SKM-1 treated with dmso at 0.1 percent for 144 hours (cell line): ENCODE results near the gene SPPL2C.
"Not testable (repeated sequence)": the region's sequence is repeated elsewhere in the genome, so short reads cannot be mapped to it uniquely, and the experiment has no call there.

Experiments
- DNase-seq: peaks from one replicate; lab custom pipeline; 2025; ENCODE audit not compliant: unreplicated experiment; lab: John Stamatoyannopoulos, UW

The SPPL2C gene

DNA sequence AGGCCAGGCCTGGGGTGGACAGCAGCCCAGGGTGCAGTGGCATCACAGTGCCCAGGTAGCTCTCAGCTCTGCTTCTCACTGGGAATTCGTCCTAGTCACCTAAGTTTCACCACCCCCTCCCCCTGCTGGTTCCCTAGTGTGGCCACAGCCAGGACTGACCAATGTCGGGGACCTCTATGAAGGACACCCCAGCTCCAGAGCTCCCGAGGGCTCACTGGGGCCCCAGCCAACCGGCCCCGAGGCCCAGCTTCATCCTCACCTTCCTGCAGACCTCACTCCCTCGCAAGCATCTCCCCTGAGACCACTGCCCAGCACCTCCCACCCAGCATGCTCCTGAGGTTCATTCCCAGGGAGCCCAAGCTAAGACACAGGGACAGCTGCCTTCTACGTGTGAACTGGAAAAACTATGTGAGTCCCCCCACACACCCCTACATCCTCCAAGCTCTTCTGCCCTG is 4.9 kb downstream of the SPPL2C start:
- DNase-seq, result no peak

DNA sequence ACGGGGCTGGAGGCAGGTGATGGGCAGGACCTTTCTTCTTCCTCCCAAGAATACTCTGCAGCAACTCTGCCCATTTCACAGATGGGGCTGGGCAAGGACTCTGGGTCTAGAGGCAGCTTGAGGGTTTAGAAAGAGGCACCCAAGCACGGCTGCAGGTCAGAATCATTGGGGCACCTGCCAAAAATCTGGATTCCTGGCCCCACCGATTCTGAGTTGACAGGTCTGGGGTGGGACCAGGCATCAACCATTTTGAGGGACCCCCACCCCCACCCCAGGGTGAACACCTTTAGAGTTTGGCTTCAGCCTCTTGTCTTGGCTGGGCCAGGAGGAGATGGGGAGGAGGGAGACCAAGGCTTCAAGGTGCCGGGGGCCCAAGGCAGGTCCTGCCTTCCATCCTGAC is 5.3 kb downstream of the SPPL2C start:
- DNase-seq, result no peak

DNA sequence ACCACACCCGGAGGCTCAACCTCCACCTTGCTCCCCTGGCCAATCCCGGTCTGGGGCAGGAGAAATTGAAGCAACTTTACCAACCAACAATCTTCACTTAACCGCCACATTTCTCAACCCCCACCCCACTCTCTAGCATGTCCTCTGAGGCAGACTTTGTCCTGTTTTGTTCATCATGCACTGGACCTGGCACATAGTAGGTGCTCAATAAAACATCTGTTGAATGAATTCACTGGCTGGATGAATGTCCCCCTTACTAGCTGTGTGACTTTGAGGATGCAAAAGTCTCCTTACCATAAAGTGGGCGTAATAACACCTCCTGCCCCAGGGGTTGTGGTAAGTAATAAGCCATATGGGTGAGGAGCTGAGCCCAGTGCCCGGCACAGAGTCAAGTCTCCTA is 5.8 kb downstream of the SPPL2C start:
- DNase-seq, result no peak

DNA sequence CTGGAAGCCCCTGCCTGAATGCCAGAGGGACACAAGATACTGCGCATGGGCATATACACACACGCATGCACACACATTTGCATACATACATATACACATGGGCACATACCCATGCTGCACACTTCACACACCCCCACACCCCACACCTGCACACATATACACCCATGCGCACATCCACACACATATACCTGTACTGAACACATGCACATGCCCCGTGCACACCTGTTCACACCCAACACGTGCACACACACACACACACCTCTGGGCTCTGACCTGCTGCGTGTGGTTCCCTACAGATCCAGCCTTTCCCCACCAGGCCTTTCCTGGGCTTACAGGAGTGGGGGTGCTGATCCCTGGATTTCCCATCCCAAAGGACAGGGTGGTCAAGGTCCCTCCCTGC is 6.3 kb downstream of the SPPL2C start:
- DNase-seq, result no peak

DNA sequence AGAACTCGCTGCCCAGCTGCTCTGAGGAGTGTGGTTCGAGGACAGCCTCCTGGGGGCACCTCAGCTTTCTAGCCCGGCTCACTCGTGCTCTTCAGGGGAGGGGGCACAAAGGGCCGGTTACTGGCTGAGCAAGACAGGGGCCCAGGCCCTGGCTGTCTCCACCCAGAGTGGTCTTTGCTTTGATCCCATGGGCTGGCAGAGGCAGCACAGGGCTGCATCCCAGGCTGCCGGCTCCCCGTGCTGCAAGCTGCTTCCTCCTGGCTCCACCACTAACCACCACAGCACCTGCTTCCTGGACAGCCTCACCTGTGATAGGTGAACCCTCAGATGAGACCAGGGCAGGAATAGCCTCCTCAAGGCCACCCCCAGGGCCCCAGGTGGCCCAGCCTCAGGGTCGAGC is 6.8 kb downstream of the SPPL2C start:
- no peak for DNase-seq

DNA sequence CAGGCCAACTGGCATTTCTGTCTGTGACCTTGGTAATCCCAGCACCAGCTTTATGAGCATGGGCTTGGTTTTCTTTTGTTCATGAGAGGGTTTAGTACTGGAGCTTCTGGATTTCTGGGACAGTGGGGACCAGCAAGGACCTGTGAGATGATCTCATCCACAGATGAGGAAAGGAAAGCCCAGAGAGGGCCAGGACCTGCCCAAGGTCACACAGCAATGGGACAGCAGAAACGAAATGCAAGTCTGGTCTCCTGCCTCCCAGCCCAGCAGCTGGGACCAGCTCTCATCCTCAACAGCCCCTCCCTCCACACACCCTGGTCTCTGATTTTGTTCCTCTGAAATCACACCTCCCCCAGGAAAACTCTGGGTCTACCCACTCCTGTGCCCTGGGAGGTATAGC is 7.2 kb downstream of the SPPL2C start:
- DNase-seq, result no peak

DNA sequence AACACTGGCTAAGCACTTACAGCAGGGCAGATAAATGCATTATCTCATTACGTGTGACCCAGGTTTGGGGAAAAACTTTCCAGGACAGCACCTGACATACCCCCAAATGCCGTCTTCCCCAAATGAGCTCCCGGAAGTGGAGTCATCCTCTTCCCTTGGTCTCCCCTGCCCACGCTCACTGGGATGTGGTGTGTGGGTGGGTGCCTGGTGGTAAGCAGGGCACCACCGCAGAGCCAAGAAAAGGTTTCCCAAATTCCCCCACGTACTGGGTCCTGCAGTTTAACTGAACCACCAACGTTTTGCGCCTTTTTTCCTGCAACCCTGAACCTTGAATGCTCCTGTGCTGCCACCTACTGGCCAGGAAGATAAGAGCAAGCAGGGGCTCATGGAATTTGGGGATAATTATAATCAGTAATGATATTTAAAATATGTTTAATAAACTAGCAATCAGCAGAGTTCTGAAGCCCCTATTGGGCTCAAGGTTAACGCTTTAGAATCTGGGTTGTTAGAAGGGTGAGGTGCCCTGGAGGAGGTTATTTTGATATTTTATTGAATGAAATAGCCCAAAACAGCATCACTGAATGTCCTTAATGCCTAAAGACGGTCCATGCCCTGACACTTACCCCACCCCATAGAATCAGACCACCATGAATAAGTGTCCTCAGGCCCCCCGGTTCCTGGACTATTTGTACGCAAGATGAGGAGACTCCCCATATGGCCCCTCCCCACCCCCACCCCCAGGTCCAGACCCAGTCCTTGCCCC is 8.0 kb downstream of the SPPL2C start:
- DNase-seq, result peak; percentile 37

DNA sequence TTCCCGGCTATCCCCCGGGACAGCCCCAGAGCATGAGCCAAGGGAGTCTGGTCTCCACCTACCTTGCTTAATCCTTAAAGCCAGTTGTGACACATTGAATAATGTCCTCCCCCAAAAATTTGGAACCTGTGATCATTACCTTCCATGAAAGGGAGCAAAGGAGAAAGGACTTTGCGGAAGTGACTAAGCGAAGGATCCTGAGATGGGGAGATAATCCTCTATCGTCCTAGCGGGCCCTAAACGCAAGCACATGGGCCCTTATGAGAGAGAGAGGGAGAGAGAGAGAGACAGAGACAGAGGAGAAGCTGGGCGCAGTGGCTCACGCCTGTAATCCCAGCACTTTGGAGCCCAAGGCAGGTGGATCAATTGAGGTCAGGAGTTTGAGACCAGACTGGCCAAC is 9.5 kb downstream of the SPPL2C start:
- no peak for DNase-seq

DNA sequence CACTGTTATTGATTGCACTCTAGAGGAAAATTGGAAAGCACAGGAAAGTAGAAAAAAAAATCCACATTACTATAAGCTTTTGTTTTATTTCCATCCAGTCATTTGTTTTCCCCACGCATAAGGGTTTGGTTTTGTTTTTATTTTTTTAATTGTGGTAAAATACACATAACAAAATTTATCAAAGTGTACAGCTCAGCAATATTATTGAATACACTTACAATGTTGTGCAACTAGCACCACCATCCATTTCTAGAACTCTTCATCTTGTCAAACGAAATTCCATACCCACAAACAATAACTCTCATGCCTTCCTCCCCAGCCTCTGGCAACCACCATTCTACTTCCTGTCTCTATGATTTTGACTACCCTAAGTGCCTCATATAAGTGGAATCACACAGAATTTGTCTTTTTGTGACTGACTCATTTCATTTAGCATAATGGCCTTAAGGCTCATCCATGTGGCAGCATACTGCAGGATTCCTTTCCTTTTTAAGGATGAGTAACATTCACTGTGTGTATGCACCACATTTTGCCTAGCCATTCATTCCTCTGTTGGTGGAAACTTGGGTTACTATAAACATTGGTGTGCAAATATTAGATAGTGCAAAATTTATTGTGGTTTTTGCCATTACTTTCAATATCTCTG is 11.1 kb downstream of the SPPL2C start:
- DNase-seq, result no peak

DNA sequence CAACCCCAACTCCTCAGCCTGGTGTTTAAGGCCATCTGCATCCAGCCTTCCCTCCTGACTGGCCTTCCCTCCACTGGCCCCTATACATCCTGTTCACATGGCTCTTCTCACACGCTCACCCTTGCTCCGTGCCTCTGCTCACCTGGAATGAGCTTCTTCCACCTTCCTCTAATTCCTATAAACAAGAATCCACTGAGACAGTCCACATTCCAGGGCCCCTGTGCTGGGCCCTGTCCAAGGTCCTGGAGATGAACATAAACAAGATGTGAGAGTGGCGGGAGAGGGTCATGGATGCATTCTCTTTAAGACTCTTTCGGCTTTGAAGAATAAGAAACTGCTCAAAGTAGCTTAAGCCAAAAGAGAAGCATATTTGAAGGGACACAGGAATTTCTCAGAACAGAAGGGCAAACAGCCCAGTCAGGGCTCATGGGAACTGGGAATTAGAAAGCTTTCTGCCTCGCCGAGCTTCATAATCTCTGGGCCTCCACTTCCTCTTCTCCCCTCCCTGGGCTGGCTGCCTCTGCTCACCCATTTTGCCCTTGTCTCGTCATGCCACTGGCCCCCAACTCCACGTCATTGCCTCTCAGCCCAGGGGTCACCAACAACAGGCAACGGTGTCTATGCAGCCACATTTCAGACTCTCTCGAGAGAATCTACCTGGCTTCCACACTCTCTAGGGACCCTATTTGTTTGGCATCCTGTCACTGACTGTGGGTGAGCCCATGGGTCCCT is 13.5 kb downstream of the SPPL2C start:
- DNase-seq, result no peak

DNA sequence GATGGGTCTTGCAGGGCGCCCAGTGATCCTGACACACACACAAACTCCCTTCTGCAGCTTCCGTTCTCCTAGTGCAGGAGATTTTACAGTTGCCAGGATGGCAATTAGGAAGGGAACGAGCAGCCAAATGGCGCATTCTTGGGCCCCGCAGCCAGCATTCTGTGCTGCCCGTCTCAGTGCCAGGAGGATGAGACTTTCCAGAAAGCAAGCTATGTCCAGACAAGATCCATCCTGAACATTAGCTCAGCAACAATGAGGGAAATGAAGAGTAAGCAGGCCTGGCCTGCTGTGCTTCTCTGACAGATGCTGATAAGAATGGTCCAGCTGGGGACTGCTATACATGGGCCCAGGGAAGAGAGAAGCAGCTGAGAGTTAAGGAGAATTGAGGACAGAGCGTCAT is 16.5 kb downstream of the SPPL2C start:
- no peak for DNase-seq

DNA sequence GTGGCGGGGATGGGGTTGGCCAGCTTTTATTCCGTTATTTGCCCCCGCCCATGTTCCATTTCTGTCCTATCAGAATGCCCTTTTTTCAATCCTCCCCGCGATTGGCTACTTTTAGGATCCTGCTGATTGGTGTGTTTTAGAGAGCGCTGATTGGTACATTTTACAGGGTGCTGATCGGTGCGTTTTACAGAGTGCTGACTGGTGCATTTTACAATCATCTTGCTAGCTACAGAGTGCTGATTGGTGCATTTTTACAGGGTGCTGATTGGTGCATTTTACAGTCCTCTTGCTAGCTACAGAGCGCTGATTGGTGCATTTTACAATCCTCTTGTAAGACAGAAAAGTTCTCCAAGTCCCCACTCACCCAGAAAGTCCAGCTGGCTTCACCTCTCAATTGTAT is 17.4 kb downstream of the SPPL2C start:
- not testable (repeated sequence) for DNase-seq

DNA sequence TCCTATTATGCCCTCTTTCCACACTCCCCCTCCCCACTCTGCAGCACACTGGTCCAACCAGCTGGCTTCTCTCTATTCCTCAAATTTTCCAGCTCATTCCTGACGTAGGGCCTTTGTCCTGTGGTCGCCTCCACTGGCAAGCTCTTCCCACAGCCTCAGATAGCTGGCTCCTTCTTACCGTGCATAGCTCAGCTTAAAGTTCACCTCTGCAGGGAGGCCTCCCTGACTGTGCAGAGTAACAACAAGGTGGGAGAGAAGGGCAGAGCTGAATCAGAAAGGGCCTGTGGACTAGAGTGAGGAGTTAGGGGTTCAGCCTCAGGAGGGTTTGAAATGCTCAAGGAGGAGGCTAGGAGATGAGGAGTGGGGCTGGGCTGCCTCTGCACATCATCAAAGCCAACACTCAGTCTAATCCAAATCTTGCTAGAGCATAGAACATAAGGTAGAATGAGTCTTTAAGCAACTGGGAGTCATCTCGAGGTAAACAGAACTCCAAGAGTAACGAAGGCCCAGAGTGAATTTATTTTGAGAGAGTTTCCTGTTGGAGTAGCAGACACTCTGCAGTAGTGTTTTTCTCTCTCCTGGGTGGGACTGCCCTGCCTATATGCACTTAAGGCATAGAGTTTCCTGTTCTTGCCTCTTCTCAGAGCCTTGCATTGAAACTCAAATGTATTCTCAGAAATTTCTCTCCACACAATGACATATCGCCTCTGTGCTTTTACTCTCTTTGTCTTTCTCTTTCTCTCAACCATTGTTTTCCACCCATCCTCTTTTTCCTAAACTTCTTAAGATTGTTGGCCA is 19.4 kb downstream of the SPPL2C start:
- DNase-seq, result no peak

DNA sequence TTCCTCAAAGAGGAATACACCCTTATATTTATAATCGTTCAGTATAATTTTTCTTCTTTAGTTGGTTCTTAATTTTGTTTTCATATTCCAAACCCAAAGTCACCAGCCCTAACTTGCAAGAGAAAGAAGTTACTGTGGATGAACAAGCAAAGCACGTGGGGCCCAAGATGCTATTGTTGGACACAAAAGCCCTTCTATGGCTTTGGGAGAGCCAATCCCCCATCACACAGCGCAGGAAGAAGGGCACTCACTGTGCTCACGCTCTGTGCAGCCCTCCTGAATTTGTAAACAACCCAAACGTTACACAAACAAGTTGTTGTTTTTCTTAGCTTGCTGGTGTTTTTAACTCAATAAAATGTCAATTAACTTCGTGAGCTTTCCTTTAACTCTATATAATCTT is 22.5 kb downstream of the SPPL2C start:
- no peak for DNase-seq

DNA sequence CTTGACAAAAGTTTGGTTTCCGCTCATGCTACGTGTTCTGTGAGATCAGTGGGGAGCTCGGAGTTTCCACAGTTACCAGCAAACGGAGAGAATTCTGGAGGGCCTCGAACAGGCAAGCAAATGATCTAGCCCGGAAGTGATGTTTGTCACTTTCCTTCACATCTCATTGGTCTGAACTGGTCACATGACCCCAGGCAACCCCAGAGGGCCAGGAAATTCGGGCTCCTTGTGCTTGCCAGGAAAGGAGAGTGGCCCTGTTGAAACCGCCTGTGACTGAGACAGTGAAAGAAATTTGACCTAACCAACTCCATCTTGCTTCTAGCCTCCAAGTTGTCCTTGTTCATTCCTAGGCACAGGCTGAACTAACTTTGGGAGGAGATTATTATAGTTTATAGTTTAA is 23.0 kb downstream of the SPPL2C start:
- DNase-seq, result no peak

DNA sequence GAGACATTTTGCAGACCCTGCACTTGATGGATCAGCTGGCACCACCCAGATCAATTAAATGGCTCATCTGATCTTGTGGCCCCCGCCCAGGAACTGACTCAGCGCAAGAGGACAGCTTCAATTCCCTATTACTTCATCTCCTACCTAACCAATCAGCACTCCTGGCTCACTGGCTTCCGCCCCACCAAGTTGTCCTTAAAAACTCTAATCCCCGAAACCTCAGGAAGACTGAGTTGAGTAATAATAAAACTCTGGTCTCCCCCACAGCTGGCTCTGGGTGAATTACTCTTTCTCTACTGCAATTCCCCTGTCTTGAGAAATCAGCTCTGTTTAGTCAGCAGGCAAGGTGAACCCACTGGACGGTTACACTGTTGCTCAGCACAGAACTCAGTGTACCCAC is 23.6 kb downstream of the SPPL2C start:
- peak; percentile 13 for DNase-seq

DNA sequence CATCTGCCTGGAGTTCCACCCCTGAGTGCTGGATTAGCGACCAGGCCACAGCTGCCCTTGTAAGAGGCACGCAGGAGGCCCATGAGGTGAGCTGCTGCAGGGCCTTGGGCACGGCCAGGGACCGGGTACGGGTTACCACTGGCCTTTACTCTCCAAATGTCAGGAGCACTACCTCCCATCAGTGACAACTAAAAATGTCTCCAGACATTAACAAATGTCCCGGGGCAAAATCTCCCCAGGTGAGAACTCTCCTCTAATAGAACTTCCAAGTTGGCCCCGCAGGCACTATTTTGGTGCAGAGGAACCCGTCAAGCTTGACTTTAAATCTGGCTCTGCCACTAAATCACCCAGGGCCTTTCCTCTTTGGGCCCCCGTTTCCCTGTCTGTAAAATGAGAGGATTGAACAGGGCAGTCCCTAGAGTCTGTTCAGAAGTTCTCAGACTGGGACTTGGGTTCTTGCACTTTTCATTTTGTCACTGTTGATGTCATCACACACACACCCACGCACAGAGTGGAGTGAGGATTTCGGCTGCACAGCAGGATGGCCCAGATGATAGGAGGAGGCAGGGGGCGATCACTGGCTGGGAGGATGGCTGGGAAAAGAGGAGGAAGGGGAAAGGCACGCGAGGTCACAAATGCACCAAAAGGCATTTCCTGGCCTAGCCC is 25.1 kb downstream of the SPPL2C start:
- no peak for DNase-seq

DNA sequence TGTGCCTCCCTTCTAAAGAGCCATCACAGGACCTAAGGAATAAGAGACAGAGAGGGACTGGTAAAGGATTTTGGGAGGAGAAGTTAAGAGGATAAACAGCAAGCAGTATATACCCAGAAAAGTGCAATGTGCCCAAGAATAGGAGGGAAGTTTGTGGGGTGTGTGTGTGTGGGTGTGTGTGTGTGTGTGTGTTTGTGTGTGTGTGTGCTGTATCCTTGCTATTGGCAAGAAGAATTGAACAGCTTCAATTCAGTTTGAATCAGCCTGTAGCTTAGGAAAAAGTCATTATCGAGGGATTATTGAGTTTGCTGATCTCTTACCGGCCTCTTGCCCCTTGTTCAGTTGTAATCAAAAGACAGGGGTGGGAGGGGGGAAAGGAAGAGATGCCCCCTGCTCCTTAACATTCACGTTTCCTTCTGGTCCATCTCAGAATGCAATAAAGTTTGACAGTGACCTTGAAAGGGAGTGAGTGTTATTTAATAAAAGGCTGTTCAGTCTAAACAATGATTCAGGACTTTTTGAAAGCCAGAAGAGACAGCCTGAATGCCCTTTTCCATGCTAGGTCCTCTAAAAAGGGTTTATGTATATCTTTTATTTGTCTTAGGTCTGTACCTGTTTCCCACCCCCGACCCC is 25.8 kb downstream of the SPPL2C start:
- DNase-seq, result no peak

DNA sequence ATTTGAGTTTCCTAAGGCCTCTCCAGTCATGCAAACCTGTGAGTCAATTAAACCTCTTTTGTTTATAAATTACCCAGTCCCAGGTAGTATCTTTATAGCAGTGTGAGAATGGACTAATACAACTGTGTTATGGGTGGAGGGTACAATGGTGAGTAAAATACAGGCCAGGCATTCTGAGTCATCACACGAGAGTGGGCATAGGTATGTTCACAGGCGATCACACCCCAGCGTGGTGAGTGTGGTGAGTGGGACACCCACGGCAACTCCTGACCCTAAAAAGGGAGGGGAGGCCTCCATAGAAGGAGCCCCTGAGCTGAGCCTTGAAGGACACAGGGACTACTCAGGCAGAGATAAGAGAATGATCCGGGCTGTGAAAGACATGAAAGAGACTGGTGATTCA is 27.0 kb downstream of the SPPL2C start:
- DNase-seq, result no peak

DNA sequence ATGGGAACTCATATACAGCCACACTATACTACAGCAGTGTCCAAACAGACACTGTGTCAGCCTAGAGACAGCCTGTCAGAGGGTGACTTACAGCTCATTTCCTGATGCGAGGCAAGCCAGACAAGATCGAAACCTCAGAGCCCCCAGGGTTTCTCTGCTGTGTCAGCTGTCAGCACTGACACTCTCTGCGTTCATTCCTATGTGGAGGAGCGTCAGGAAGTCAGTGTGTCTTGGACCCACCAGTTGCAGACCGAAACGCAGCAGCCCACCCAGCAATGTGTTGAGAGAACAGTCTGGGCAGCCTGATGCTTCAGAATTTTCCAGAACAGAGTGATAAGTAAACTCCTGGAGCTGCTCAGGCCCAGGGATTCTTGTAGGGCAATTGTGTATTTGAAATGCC is 29.0 kb downstream of the SPPL2C start:
- DNase-seq, result no peak
